ENCODE results near the gene RRM2.
"Not testable (repeated sequence)": the region's sequence is repeated elsewhere in the genome, so short reads cannot be mapped to it uniquely, and the experiment has no call there.

RRM2 gene

DNA sequence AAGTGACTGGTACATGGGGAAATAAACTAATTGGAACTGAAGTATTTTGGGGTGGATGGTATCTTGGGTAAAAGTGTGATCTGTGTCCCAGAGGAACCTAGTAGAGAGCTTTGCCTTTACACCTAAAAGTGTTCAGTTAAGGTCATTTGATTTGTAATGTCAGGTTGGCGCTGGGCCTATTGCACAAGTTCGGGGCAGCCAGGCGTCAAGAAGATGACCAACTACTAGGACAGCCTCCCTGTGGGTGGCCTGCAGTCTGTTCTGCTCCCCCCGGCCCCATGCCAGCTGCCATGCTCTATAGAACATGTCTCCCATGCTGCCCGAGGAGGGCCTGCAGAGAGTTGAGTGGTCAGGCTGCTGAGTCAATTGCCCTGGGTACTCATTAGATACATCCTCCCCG is 10.1 kb downstream of the RRM2 start:
- DNase-seq (ENCODE audit: low read depth) = no peak

DNA sequence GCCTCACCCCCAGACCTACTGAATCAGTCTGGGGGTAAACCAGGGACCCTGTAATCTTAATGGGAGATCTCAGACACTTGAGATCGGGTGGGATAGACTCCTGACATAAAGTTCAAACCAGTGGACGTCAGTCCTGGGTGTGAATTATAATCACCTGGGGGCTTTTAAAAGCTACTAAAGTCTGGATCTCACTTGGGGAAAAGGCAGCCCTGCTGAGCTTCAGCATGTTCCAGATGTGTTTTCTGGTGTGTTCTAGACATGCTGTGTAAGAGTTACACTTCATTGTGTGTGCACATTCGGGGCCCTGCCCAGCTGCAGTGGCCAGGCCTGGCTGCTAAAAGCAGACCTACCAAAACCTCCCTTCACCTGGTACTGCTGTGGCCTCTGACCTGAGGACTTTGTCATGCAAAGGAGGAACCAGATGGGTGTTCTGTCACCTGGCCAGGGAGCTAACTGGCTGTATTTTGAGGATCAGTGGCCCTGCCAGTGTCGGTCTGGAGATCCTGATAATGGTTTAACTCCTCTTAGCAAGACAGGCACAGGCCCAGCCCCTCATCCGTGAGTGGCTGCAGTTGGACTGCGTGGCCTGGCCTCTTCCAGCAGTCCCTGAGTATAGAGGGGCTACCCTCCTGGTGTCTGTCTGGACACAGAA is 10.6 kb downstream of the RRM2 start:
- no peak for DNase-seq (ENCODE audit: low read depth)

DNA sequence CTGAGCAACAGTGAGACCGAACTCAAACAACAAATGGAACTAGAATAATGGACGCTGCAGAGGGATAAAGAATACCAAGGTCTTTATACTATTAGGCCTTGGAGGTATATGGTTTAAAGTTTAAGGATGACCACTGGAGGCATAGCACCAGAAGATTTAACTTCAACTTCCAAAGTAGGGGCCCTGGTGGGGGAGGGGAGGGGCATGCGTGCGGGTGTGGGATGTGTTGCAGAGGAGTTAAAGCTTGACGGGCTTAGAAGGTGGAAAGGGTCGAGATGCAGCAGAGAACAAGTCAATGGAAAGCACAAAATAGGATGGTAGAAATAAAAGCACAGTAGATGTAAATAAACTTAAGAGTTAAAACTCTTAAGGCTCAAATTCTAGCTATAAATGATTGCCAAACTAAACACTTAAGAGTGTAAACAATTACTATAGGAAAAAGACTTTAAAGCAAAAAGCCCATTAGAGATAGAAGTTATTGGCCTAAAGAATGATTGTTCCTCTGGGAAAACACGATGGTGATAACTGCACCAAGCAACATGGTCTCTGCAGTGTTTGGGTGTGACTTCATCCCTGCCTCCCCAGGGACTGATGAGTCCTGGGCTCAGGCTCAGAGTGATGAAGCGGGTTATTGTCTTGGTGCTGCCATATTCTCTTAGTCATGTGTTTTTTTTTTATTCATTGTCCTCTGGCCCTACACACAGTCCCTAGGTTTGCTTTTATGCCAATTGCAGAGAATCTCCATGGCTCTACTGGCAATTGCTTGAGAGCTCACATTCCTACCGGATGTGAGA is 13.0 kb downstream of the RRM2 start:
- DNase-seq (ENCODE audit: low read depth) = no peak

DNA sequence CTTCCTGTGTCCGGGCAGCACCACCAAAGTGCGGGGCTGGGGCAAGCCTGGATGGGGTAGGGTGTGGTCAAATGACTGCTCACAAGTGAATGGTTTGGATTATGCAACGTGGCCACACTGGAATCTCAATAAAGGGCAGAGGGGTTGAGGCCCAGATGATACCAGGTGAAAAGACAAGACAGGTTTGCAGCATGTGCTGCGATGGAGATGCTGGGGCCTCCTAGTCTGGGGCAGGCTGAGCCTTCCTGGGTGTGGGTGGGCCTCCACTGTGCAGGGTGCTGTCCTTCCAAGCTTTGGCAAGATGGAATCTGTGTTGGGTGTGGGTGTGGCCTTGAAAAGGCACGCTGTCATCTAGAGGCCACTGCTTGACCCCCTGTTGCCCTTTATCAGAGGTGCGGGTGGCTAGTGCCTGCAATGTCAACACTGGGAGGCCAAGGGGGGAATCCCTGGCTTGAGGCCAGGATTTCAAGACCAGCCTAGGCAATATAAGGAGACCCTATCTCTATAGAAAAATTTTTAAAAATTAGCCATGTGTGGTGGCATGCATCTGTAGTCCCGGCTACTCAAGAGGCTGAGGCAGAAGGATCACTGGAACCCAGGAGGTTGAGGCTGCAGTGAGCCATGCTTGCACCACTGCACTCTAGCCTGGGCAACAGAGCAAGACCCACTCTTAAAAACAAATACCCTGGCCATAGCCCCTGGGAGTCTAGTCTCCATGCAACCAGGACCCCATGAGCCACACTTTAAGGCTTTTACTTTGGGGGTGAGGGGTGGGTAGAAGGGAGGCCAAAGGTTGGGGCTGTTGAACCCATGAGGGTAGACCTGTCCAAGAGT is 13.8 kb downstream of the RRM2 start:
- no peak for DNase-seq (ENCODE audit: low read depth)

DNA sequence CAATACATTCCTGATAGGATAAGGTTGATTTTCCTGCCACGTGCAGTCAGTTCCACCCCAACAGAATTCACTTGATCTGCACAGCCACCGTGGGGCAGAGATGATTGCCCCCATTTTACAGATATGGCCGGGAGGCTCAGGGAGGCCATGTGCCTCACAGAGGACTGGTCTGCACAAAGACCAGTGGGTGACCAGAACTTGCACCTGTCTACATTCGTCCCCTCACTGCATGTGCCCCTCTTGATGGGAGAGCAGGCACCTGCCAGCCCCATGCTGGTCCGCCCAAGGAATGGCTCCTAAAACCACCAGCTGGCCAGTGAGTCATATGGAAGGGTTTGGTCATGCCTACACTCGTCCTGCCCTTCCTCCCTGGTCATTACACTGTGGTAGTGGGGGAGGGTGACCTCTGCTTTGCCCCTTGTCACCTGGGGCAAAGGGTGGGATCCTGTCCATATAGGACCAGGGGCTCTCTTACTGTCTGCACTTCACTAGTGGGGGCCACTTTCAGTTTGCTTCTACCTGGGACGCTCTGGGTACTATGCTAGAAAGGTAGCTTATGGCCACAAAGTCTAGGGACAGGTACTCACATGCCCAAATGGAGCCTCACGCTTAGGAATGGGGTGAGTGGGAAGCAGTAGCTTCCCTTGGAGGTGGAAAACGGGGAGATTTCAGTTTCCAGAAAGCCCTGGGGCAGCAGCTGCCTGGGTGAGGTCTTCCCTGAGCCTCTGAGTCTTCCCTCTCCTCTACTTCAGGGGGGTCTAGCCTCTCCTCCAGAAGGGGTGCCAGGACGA is 14.7 kb downstream of the RRM2 start:
- DNase-seq (ENCODE audit: low read depth) = no peak

DNA sequence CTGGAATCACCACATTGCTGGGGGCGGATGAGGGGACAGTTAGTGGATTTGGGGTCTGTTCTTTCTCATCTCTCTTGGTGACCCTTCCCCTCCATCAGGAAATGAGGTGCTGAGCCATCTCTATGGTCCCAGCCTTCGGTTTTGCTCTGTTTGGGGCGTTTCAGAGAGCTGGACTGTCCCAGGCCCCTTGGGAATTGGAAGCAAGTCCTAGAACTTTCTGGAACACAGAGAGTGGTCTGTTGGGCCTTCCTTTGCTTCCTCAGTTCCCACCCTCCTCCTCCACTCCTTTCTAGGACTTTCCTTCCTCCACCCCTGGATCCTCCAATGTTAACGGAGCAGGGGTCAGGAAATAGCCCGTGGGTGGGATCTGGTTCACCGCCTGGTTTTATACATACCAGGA is 17.0 kb downstream of the RRM2 start:
- DNase-seq (ENCODE audit: low read depth) = no peak

DNA sequence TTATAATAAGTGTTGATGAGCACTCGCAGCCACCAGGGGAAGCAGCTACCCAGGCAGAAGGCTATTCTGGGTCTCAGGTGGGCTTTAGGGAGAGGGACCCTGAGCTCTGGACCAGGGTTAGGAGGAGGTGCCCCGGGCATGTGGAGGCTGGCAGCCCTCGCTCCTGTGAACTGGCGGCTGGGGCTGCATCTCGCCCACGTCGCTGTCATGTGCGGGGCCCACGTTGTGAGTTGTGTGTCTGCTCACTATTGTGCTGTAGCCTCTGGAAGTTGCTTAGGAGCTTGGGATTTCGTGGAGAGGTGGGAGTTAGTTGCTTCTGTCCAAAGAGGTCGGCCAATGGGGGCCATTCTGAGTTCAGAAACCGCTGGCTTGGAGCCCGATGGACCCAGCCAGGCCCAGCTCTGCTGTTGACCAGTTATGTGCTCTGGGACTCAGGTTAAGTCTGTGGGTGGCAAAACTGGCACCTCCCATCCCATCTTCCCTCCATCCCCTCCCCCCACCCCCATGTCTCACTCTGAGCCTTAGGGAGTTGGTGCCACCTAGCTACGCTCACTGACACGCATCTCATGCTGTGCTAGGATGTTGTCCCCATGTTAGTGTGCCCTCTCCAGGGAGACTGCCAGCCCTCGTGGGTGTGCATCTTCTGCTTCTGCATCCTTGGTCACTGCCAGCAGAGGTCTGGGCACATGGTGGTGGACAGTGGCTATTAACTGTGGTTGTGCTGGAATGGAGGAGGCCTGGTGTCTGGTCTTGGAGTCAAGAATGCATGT is 18.5 kb downstream of the RRM2 start:
- no peak for DNase-seq (ENCODE audit: low read depth)

DNA sequence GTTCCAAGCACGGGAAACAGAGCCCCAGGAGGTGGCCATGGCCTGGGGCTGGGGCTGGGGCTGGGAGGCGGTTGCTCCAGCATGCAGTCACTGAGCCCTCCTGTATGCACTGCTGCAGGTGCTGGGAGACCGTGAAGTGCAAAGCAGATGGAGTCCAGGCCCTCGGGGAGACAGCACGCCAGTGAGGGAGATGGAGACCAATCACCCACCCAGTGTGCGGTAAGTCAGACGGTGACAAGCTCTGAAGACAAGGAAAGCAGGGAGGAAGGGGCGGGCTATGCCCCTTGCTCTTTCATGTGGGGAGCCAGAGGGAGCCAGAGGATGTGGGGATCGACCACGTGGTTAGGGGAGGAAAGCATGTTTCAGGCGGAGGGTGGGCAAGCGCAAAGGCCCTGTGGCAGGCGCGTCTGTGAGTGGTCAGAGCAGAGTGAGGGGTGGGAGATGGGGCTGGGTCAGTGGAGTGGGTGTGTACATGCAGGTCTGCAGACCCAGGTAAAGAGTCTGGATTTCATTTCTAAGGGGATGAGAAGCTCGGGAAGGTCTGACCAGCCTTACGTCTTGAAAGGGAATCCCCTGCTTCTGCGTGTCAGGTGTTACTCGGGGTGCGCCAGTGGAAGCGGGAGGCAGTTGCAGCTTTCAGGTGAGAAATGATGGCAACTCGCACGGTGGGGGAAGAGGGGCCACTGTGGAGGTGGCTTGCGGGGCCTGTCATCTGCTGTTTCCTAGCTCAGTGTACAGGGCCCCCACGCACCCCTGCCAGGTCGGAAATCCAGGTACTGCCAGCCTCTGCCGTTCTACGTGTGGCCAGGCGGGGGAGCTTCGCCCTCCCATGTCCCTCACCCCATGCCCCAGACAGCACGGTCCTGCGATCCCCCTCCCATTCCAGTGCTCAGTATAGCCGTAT is 19.4 kb downstream of the RRM2 start:
- no peak for DNase-seq (ENCODE audit: low read depth)

DNA sequence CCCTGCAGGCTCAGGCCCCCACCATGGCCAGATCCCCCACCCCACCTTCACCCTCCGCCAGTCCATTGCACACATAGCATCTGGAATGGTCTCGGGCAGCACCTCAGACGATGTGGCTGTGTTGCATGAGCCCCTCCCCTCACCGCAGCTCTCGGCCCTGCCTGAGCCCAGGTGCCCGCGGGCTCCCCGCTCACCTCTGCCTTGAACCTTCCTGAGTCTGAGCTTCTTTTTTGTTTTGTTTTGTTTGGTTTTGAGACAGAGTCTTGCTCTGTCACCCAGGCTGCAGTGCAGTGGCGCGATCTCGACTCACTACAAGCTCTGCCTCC is 20.1 kb downstream of the RRM2 start:
- no peak for DNase-seq (ENCODE audit: low read depth)

DNA sequence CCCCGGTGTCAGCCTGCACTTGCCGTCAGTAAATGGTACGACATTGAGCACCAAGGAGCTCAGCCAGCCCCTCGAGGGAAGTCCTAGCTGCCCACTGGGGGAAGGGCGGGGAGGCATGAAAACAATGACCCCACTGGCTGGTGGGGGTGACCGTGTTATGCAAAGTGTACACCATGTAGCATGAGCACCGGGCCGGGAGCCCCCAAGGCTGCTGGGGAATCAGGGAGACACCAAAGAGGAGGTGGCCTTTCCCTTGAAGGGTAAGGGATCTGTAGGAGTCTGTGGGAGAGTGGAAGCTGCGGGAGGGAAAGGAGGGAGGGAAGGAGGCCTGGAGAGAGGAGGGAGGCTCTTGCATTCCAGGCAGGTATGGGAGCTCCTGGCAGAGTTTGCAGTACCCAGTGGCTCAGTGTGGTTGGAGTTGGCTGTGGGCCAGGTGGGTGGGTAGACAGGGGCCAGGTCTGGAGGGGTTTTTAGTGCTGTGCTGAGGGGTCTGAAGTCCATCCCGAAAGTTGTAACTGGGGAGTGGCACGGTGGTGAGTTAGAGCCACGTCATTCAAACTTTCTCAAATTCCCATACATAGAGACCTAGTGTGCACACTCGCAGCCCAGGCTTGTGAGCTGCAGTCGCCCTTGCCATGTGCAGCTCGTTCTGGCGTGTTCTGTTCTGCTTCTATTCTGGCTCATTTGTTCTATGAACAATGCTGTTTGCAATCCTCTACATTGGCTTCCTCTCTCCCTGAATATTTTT is 22.4 kb downstream of the RRM2 start:
- no peak for DNase-seq (ENCODE audit: low read depth)

DNA sequence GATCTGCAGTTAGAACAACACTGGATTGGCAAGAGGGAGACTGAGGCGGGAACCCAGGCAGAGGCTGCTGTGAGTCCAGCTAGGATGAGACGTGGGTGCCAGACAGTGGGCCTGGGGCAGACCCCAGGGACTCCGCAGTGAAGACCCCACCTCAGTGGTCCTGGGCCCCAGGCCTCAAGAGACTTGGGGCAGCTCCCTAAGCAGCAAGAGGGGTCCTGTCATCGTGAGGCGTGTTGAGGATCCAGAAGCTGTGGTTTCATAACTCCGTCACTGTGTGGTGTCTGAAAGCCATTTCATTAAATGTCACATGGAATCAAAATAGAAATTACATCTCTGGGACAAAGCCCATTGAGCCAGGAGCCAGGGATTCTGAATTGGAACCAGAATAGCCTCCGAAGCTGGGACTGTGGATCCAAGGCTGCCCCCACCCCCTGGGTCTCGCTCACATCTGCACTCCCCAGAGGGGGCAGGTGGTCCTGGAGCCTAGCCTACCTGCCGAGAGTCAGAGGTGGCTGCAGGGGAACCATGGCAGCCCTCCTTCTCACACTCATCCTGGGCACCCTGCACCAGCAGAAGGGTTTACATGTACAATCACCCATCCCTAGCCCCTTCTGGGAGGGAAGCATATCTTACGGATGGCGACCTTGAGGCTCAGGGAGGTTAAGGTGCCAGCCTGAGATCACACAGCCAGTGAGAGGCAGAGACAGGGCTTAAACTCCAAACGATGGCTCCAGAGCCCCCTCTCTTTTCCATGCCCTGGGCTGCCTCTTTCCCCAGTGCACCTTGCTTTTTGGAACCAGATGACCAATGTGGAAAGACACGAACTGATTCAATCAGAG is 23.2 kb downstream of the RRM2 start:
- no peak for DNase-seq (ENCODE audit: low read depth)

DNA sequence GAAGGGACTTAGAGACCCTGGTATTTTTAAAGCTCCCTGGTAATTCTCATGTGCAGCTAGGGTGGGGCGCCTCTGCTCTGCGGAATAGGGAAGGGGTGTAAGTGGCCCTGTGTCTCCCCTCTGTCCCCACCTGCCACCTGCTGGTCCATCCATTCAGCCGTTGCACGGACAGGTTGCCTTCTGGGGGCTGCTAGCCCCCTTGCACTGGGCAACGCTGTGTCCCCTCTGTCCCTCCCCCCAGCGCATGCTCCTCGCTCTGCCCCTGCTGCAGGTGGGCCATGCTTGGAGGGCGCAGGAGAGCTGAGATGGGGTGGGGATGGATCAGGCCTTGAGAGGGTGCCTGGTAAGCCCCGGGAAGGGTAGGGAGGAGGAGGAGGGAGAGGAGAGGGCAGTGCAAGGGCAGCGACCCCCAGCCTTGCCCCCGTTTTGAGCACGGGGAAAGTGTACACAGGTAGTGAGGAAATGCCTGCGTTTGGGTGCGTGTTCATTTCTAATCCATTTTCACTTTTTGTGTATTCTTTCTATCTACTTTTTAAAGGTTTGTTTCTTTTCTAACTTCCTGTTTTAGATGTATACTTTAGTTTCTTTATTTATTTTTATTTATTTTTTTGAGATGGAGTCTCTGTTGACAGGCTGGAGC is 23.9 kb downstream of the RRM2 start:
- DNase-seq (ENCODE audit: low read depth) = no peak

DNA sequence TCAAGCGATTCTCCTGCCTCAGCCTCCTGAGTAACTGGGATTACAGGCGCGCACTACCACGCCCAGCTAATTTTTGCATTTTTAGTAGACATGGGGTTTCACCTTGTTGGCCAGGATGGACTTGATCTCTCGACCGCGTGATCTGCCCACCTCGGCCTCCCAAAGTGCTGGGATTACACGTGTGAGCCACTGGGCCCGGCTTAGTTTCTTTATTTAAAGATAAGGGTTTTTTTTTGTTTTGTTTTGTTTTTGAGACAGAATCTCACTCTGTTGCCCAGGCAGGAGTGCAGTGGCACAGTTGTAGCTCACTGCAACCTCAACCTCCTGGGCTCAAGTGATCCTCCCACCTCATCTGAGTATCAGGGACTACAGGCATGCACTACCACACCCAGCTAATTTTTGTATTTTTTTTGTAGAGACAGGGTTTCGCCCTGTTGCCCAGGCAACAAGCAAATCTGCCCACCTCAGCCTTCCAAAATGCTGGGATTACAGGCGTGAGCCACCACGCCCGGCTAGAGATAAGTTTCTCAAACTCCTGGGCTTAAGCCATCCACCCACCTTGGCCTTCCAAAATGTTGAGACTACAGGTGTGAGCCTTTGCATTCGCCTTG is 24.6 kb downstream of the RRM2 start:
- not testable (repeated sequence) for DNase-seq (ENCODE audit: low read depth)

DNA sequence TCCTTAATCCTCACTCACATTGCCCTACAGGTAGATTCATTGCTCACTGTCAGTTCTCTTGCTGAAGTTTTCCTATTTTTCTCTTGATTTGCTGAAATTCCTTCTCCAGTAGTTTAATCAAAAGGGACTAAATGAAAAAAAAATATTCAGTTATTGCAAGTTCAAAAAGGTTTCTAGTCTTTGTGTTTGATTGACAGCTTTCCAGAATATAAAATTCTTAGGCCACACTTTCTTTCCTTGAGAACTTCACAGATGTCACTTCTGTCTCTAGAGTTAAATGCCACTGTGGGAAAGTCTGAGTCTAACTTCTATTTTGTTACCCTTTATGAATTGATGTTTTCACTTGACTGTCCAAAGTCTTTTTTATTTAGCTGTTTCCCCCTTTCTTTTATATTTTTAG is 25.7 kb downstream of the RRM2 start:
- no peak for DNase-seq (ENCODE audit: low read depth)

DNA sequence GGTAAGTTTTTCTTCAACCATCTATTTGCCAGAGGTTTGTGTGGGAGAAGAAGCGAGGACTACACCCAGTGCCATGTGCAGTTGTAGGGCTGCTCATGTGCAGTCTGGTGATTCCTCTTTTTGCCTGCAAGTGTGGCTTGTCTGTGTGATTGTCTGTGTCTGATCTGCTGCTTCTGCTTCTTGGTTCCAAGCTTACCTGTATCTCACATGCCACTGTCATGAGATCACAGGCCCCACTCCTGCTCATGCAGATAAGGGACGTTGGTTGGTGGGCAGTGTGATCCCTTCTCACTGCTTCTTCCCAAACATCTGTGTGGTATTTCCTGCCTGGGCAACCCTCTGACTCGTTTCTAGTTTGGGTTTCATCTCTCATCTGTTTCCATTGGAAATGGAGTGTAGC is 27.1 kb downstream of the RRM2 start:
- DNase-seq (ENCODE audit: low read depth) = no peak

DNA sequence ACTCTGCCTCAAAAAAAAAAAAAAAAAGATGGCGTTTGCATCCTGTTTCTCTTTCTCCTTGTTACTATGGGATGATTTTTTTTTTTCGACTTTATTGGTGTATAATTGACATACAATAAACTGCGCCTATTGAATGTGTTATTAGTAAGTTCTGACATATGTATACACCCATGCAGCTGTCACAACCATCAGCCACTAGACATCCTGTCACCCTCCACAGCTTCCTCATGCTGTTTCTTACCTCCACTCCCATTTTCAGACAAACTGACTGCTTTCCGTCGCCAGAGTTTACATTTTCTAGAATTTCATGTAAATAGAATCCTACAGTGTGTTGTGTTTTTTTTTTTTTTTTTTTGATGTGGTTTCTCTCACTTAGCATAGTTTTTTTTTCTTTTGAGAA is 27.9 kb downstream of the RRM2 start:
- no peak for DNase-seq (ENCODE audit: low read depth)

DNA sequence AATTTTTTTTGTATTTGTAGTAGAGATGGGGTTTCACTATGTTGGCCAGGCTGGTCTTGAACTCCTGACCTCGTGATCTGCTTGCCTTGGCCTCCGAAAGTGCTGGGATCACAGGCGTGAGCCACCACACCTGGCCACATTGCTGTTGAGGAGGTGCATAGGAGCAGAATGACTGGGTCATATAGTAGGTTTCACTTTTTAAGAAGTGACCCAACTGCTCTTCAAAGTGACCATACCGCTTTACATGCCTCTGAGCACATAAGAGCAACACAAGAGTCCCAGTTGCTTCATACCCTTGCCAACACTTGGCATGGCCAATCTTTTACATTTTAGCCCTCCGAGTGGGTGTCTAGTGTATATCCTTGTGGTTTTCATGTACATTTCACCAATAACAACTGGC is 28.9 kb downstream of the RRM2 start:
- no peak for DNase-seq (ENCODE audit: low read depth)

DNA sequence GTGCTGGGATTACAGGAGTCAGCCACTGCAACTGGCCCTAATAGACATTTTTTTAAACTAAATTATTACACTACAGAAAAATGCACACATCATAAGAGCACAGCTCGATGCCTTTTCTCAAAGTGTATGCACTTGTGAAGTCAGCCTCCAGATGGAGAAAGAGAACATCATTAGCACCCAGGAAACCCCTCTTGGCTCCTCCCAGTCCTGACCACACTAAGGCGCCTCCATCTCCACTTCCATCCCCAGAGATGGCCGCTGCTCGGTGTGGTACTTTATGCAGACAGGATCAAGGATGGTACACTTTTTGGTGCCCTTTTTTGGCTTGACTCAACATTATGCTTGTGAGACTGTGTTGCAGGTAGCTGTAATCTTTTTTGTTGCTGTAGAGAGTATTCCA is 34.8 kb downstream of the RRM2 start:
- DNase-seq (ENCODE audit: low read depth) = no peak
